Endothelial cell of umbilical vein (primary cell): ENCODE results near the gene COL6A3. TPM values are rescaled to one million over a fixed set of nuclear protein-coding genes. Genes with fewer than 3 reads are reported as not detected.

Experiments used
- BruUV-seq: library from RNA; stranded (reverse); fragments of 400-500 nt; replicated peaks from 2 replicates; lab custom pipeline; 2021; lab: Mats Ljungman, UMichigan
- CTCF ChIA-PET: fragments of 300-600, 350-600 bp; sonication (Branson Sonifier 250); formaldehyde crosslinking; loops from one replicate; lab custom pipeline; 2021; ENCODE audit warnings: antibody characterized with exemption, inconsistent platforms; lab: Charles Lee
- POLR2A ChIA-PET: fragments of 300-600, 350-600 bp; sonication (Branson Sonifier 250); formaldehyde crosslinking; loops from one replicate; lab custom pipeline; 2021; ENCODE audit warnings: antibody characterized with exemption, inconsistent platforms; lab: Charles Lee
- DNase-seq: peaks from one replicate; pipeline ENCODE4 v3.0.0-alpha.2; 2011; ENCODE audit warnings: low read depth, low spot score
- FAIRE-seq: peaks from 2 replicates; lab custom pipeline; 2011; peaks lifted over from hg19 to GRCh38; lab: Jason Lieb, UNC
- H2AFZ ChIP-seq: 2 replicates; pipeline ENCODE4 v1.6.0; 2012; ENCODE audit warnings: low read depth, low read length, control low read depth, inconsistent platforms
- H3K27ac ChIP-seq: 2 replicates; pipeline ENCODE4 v1.5.1; 2011; ENCODE audit warnings: low read depth, mild to moderate bottlenecking, control low read depth, low read length, moderate library complexity; ENCODE audit not compliant: insufficient read depth
- H3K27me3 ChIP-seq, 2 experiments: 2 replicates each; pipeline versions ENCODE4 v1.6.0 to v1.6.1; 2011; ENCODE audit warnings: low read length in 2 of 2, mixed read lengths in 1 of 2; ENCODE audit not compliant: control insufficient read depth in 2 of 2, insufficient read depth in 2 of 2
- H3K36me3 ChIP-seq, 2 experiments: 2 replicates in 1 of 2; 3 replicates in 1 of 2; pipeline ENCODE4 v1.5.1; 2011; ENCODE audit warnings: low read length in 2 of 2, mild to moderate bottlenecking in 1 of 2, moderate library complexity in 1 of 2; ENCODE audit not compliant: control insufficient read depth in 2 of 2, insufficient read depth in 2 of 2; ENCODE audit errors: extremely low read depth in 1 of 2
- H3K4me1 ChIP-seq: 3 replicates; pipeline ENCODE4 v1.5.1; 2011; ENCODE audit warnings: mild to moderate bottlenecking, low read length; ENCODE audit not compliant: control insufficient read depth, insufficient read depth; ENCODE audit errors: extremely low read depth
- H3K4me2 ChIP-seq: 2 replicates; pipeline ENCODE4 v1.6.1; 2011; ENCODE audit warnings: low read length, control low read depth, mixed read lengths; ENCODE audit not compliant: insufficient read depth
- H3K4me3 ChIP-seq, 3 experiments: fragments of 200-600 bp in 1 of 3; sonication (generic), shearing (Covaris generic) in 1 of 3; replicated peaks in 1 of 3; 2 replicates each; pipeline ENCODE4 v1.5.1; 2011 to 2016; ENCODE audit warnings: control low read depth in 3 of 3, low read length in 3 of 3, mild to moderate bottlenecking in 2 of 3, inconsistent platforms in 1 of 3, low read depth in 1 of 3, moderate library complexity in 1 of 3; ENCODE audit not compliant: insufficient read depth in 1 of 3
- H3K79me2 ChIP-seq: 2 replicates; pipeline ENCODE4 v1.6.0; 2012; ENCODE audit warnings: low read length, inconsistent platforms; ENCODE audit not compliant: control insufficient read depth, insufficient read depth
- H3K9ac ChIP-seq: replicated peaks from 2 replicates; pipeline ENCODE3; 2011; ENCODE audit warnings: low read length, control low read depth; ENCODE audit not compliant: insufficient read depth; ENCODE audit errors: extremely low read depth
- H3K9me1 ChIP-seq: replicated peaks from 3 replicates; pipeline ENCODE4 v1.6.0; 2011; ENCODE audit warnings: mild to moderate bottlenecking, low read length; ENCODE audit not compliant: control insufficient read depth, insufficient read depth; ENCODE audit errors: extremely low read depth
- H3K9me3 ChIP-seq: replicated peaks from 2 replicates; pipeline ENCODE4 v1.5.1; 2012; ENCODE audit warnings: low read length, inconsistent platforms; ENCODE audit not compliant: control insufficient read depth, insufficient read depth
- H4K20me1 ChIP-seq: replicated peaks from 2 replicates; pipeline ENCODE3; 2011; ENCODE audit warnings: mild to moderate bottlenecking, low read length; ENCODE audit not compliant: control insufficient read depth, insufficient read depth; ENCODE audit errors: extremely low read depth
- CTCF ChIP-seq, 2 donors: IDR thresholded peaks; 1 replicate in 1 of 2; 2 replicates in 1 of 2; pipeline ENCODE4 v1.5.1; 2011; ENCODE audit warnings: low read length in 2 of 2, mild to moderate bottlenecking in 2 of 2, moderate library complexity in 2 of 2, control low read depth in 1 of 2, inconsistent platforms in 1 of 2, low read depth in 1 of 2; ENCODE audit not compliant: insufficient read depth in 1 of 2; ENCODE audit errors: extremely low read depth in 1 of 2
- EZH2 ChIP-seq: IDR thresholded peaks from 2 replicates; pipeline ENCODE4 v1.6.1; 2012; ENCODE audit warnings: borderline replicate concordance, low read depth, mild to moderate bottlenecking, moderate library complexity, low read length, inconsistent platforms; ENCODE audit not compliant: severe bottlenecking
- FOS ChIP-seq: IDR thresholded peaks from 2 replicates; pipeline ENCODE4 v1.6.1; 2011; ENCODE audit warnings: mild to moderate bottlenecking, low read length, moderate library complexity, borderline replicate concordance; ENCODE audit not compliant: insufficient read depth
- GATA2 ChIP-seq: IDR thresholded peaks from 2 replicates; pipeline ENCODE4 v1.7.0; 2011; ENCODE audit warnings: low read depth, mild to moderate bottlenecking, moderate library complexity, mixed read lengths, low read length; ENCODE audit not compliant: insufficient read length, insufficient read depth
- JUN ChIP-seq: IDR thresholded peaks from 2 replicates; pipeline ENCODE4 v1.6.1; 2011; ENCODE audit warnings: borderline replicate concordance, low read depth; ENCODE audit not compliant: insufficient read length, insufficient read depth
- MAX ChIP-seq: IDR thresholded peaks from 2 replicates; pipeline ENCODE4 v1.6.1; 2011; ENCODE audit not compliant: insufficient read depth, insufficient read length
- MYC ChIP-seq: IDR thresholded peaks from one replicate; pipeline ENCODE4 v1.6.1; 2011; ENCODE audit warnings: mild to moderate bottlenecking, low read depth, low read length
- POLR2A ChIP-seq: IDR thresholded peaks from 2 replicates; pipeline ENCODE4 v1.6.1; 2012; ENCODE audit warnings: low read depth, mild to moderate bottlenecking, control low read depth, low read length
- POLR2AphosphoS5 ChIP-seq: IDR thresholded peaks from 2 replicates; pipeline ENCODE4 v1.6.1; 2012; ENCODE audit warnings: low read depth, mild to moderate bottlenecking, control low read depth, low read length, moderate library complexity; ENCODE audit not compliant: insufficient read depth
- dilution Hi-C: fragments of 300-500 bp; cut with MboI; formaldehyde crosslinking; loops from one replicate; pipeline ENCODE4 v1.15.0; 2019; ENCODE audit warnings: low sequenced_read_pairs; ENCODE audit not compliant: extremely low pct_ligation_motif_present
- intact Hi-C: fragments of 100-400 bp; cut with micrococcal nuclease; formaldehyde crosslinking; loops from one replicate; pipeline ENCODE4 v1.10.0; 2022
- polyA plus RNA-seq, 4 experiments: library from polyadenylated mRNA; depleted of rRNA in 3 of 4; stranded (reverse) in 3 of 4; unstranded in 1 of 4; fragments of >200 nt; gene quantifications; 2 replicates each; pipeline versions ENCODE4 v1.2.1 to v1.2.3, GENCODE V29; 2011 to 2012; ENCODE audit warnings: missing spikeins in 1 of 4
- total RNA-seq: library from RNA; stranded (reverse); gene quantifications from 2 replicates; pipeline ENCODE4 v1.2.3, GENCODE V29; 2021

The COL6A3 gene
- total and polyA plus RNA-seq, 2 donors (not counting 3 experiments of a cell fraction or from before 2014, with no cell fraction given) = 0.03 TPM; not detected in 1

- ChIA-PET POLR2A (no interaction called here), CTCF (no interaction called here)
- Histone ChIP-seq H2AFZ (no peak overlapping the region), H3K27ac (no peak overlapping the region), H3K4me3 (no peak overlapping the region), H3K27me3 (peaks cover 7 to 8% of the 10 kb centered on the region in 2 experiments), H3K9me3 (no peaks in the 10 kb centered on the region), H3K79me2 (no peaks in the 10 kb centered on the region), H4K20me1 (no peaks in the 10 kb centered on the region), H3K9ac (no peak overlapping the region), H3K4me2 (no peak overlapping the region), H3K9me1 (no peaks in the 10 kb centered on the region), H3K4me1 (no peaks in the 10 kb centered on the region), H3K36me3 (no peaks in the 10 kb centered on the region)
- FAIRE-seq (no peak), DNase-seq (no peak)
- no TSS peak for BruUV-seq
- dilution Hi-C loops (no loop called here), intact Hi-C loops (no loop called here)
- TF ChIP-seq JUN = no peak
- TF ChIP-seq POLR2AphosphoS5 = no peak
- TF ChIP-seq MAX = no peak
- TF ChIP-seq MYC = no peak
- TF ChIP-seq FOS = no peak
- TF ChIP-seq CTCF (IDR thresholded peaks at IDR 0.05; ENCODE audit: extremely low read depth in 1 of 2, insufficient read depth in 1 of 2, low read depth in 1 of 2, low read length in 2 of 2) = no peak
- TF ChIP-seq POLR2A = no peak
- TF ChIP-seq GATA2 = no peak
- TF ChIP-seq EZH2 = no peak
These were observed 58.3 kb downstream of the COL6A3 start for GRCh38 chr2:237355701-237356100.
